NB4 (cell line): ENCODE data around the gene PTPN6.

ENCODE experiments used
- POLR2A ChIP-seq: IDR thresholded peaks from 2 replicates; pipeline ENCODE4 v1.6.1; 2011; ENCODE audit warnings: mild to moderate bottlenecking; ENCODE audit not compliant: insufficient read length; ENCODE audit errors: extremely low read depth
- TF ChIP-seq, protein P1 (sequence below): IDR thresholded peaks from one replicate; pipeline ENCODE4 v1.5.1; 2012; ENCODE audit warnings: low read depth, low read length
- TF ChIP-seq, protein P2 (sequence below): IDR thresholded peaks from 2 replicates; pipeline ENCODE4 v1.6.1; 2011; ENCODE audit warnings: low read depth, low read length

DNA sequence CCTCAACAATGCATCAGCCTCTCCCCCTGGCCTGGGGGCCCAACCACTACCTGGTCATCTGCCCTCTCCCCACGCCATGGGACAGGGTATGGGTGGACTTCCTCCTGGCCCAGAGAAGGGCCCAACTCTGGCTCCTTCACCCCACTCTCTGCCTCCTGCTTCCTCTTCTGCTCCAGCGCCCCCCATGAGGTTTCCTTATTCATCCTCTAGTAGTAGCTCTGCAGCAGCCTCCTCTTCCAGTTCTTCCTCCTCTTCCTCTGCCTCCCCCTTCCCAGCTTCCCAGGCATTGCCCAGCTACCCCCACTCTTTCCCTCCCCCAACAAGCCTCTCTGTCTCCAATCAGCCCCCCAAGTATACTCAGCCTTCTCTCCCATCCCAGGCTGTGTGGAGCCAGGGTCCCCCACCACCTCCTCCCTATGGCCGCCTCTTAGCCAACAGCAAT, 14.9 kb upstream of the PTPN6 start:
- TF ChIP-seq, protein P1, sequence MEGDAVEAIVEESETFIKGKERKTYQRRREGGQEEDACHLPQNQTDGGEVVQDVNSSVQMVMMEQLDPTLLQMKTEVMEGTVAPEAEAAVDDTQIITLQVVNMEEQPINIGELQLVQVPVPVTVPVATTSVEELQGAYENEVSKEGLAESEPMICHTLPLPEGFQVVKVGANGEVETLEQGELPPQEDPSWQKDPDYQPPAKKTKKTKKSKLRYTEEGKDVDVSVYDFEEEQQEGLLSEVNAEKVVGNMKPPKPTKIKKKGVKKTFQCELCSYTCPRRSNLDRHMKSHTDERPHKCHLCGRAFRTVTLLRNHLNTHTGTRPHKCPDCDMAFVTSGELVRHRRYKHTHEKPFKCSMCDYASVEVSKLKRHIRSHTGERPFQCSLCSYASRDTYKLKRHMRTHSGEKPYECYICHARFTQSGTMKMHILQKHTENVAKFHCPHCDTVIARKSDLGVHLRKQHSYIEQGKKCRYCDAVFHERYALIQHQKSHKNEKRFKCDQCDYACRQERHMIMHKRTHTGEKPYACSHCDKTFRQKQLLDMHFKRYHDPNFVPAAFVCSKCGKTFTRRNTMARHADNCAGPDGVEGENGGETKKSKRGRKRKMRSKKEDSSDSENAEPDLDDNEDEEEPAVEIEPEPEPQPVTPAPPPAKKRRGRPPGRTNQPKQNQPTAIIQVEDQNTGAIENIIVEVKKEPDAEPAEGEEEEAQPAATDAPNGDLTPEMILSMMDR: no peak
- TF ChIP-seq, protein P2, sequence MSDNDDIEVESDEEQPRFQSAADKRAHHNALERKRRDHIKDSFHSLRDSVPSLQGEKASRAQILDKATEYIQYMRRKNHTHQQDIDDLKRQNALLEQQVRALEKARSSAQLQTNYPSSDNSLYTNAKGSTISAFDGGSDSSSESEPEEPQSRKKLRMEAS: no peak
- TF ChIP-seq POLR2A: no peak
